Mesodermal cell (in vitro differentiated cells): ENCODE measurements around the gene ZSCAN25.

ENCODE experiments used
- H3K27ac ChIP-seq: 2 replicates; pipeline ENCODE4 v1.7.0; 2013; ENCODE audit warnings: mild to moderate bottlenecking, low read depth, low read length, moderate library complexity; ENCODE audit not compliant: severe bottlenecking
- H3K36me3 ChIP-seq: 2 replicates; pipeline ENCODE4 v1.7.1; 2013; ENCODE audit warnings: mild to moderate bottlenecking, low read length, moderate library complexity; ENCODE audit not compliant: control insufficient read depth, insufficient read depth
- H3K4me1 ChIP-seq: one replicate; pipeline ENCODE4 v1.7.1; 2013; ENCODE audit warnings: mild to moderate bottlenecking, low read length; ENCODE audit not compliant: insufficient read depth, control insufficient read depth, poor library complexity, severe bottlenecking
- H3K4me3 ChIP-seq: 2 replicates; pipeline ENCODE4 v1.7.0; 2013; ENCODE audit warnings: low read length, control low read depth, mild to moderate bottlenecking; ENCODE audit not compliant: insufficient read depth, poor library complexity, severe bottlenecking; ENCODE audit errors: extremely low read depth
- H3K9me3 ChIP-seq: 2 replicates; pipeline ENCODE4 v1.7.1; 2013; ENCODE audit warnings: mild to moderate bottlenecking, low read length, moderate library complexity; ENCODE audit not compliant: control insufficient read depth
- WGBS, 2 experiments: methylation state at CpG; one replicate each; pipeline ENCODE4 v1.1.5; 2013; ENCODE audit warnings: missing lambda C conversion rate in 2 of 2; ENCODE audit not compliant: insufficient coverage in 2 of 2; 5-methylcytosine and 5-hydroxymethylcytosine counted together

Gene ZSCAN25

GRCh38 chr7:99667179-99667578 is 50.4 kb downstream of the ZSCAN25 start:
- H3K27ac ChIP-seq = no peak overlapping the region
- 88% methylated on average over 2 of the region's 2 CpGs; no CpG with 5 or more reads in 1 of the 2 experiments for WGBS, 2 experiments
- H3K4me1 ChIP-seq = no peaks in the 10 kb centered on the region
- no peaks in the 10 kb centered on the region for H3K36me3 ChIP-seq
- H3K4me3 ChIP-seq = no peak overlapping the region
- H3K9me3 ChIP-seq = no peaks in the 10 kb centered on the region

GRCh38 chr7:99668541-99668940 is 51.8 kb downstream of the ZSCAN25 start:
- WGBS, 2 experiments = 96 to 97% methylated on average over 5 to 6 of the region's 8 CpGs
- Histone ChIP-seq H3K9me3 (no peaks in the 10 kb centered on the region), H3K4me3 (no peak overlapping the region), H3K36me3 (no peaks in the 10 kb centered on the region), H3K4me1 (no peaks in the 10 kb centered on the region), H3K27ac (no peak overlapping the region)

- no peaks in the 10 kb centered on the region for H3K9me3 ChIP-seq
Observed at GRCh38 chr7:99669782-99670181, 53.0 kb downstream of the ZSCAN25 start.

GRCh38 chr7:99672573-99672972 is 55.8 kb downstream of the ZSCAN25 start:
- Histone ChIP-seq H3K4me1 (peaks cover 3% of the 10 kb centered on the region), H3K27ac (no peak overlapping the region), H3K9me3 (no peaks in the 10 kb centered on the region), H3K36me3 (no peaks in the 10 kb centered on the region), H3K4me3 (no peak overlapping the region)
- WGBS, 2 experiments = 90 to 93% methylated on average over 6 to 7 of the region's 7 CpGs

More at GRCh38 chr7:99669782-99670181, 53.0 kb downstream of the ZSCAN25 start:
- no peak overlapping the region for H3K4me3 ChIP-seq
- H3K36me3 ChIP-seq = no peaks in the 10 kb centered on the region
- WGBS, 2 experiments = 90 to 96% methylated on average over 2 of the region's 3 CpGs
- no peaks in the 10 kb centered on the region for H3K4me1 ChIP-seq
- H3K27ac ChIP-seq = no peak overlapping the region

- H3K4me3 ChIP-seq = no peak overlapping the region
- H3K9me3 ChIP-seq = no peaks in the 10 kb centered on the region
- H3K27ac ChIP-seq = no peak overlapping the region
- no peaks in the 10 kb centered on the region for H3K36me3 ChIP-seq
- peaks cover 7% of the 10 kb centered on the region for H3K4me1 ChIP-seq
- WGBS, 2 experiments = 89 to 96% methylated on average over 2 of the region's 2 CpGs
Observed at GRCh38 chr7:99674995-99675742, 58.4 kb downstream of the ZSCAN25 start.

GRCh38 chr7:99677013-99677647 is 60.4 kb downstream of the ZSCAN25 start:
- 88 to 92% methylated on average over 1 to 4 of the region's 4 CpGs for WGBS, 2 experiments
- peaks cover 7% of the 10 kb centered on the region for H3K4me1 ChIP-seq
- H3K27ac ChIP-seq = no peak overlapping the region
- no peak overlapping the region for H3K4me3 ChIP-seq
- no peaks in the 10 kb centered on the region for H3K9me3 ChIP-seq
- no peaks in the 10 kb centered on the region for H3K36me3 ChIP-seq

- Histone ChIP-seq H3K27ac (no peak overlapping the region), H3K4me3 (no peak overlapping the region), H3K4me1 (peaks cover 7% of the 10 kb centered on the region), H3K36me3 (no peaks in the 10 kb centered on the region), H3K9me3 (no peaks in the 10 kb centered on the region)
- 84 to 93% methylated on average over 2 of the region's 2 CpGs for WGBS, 2 experiments
Observed at GRCh38 chr7:99677648-99678045, 60.9 kb downstream of the ZSCAN25 start.

GRCh38 chr7:99679032-99679399 is 62.3 kb downstream of the ZSCAN25 start:
- 70% methylated on average over 2 of the region's 4 CpGs; no CpG with 5 or more reads in 1 of the 2 experiments for whole genome bisulfite sequencing, 2 experiments
- Histone ChIP-seq H3K36me3 (no peaks in the 10 kb centered on the region), H3K27ac (no peak overlapping the region), H3K4me3 (no peak overlapping the region), H3K9me3 (no peaks in the 10 kb centered on the region), H3K4me1 (peaks cover 7% of the 10 kb centered on the region)

GRCh38 chr7:99679400-99680191 is 62.9 kb downstream of the ZSCAN25 start, which contains the start of gene CYP3A5:
Gene CYP3A5, minus strand, starts transcription at chr7:99679996. Its CDS starts 100 bp downstream, at chr7:99679896.
- no peak within 1 kb of the TSS for H3K4me3 ChIP-seq
- peaks cover 7% of the 10 kb centered on the region for H3K4me1 ChIP-seq
- no peak within 1 kb of the TSS for H3K27ac ChIP-seq
- no peaks in the 10 kb centered on the region for H3K36me3 ChIP-seq
- no peaks in the 10 kb centered on the region for H3K9me3 ChIP-seq
- 90 to 96% methylated on average over 4 to 6 of the region's 10 CpGs for WGBS, 2 experiments
